ENCODE data around the gene ACTR1A. TPM values are rescaled to one million over a fixed set of nuclear protein-coding genes. Genes with fewer than 3 reads are reported as not detected.
A peak's percentile ranks its signal among the peaks of the same experiment; 100 is the strongest.

ACTR1A gene
- total and polyA plus RNA-seq, 9 of the 15 experiments (the other 6 are each of a cell fraction or from before 2014, with no cell fraction given): 36.3 to 77.2 (median 49.6) TPM

DNA sequence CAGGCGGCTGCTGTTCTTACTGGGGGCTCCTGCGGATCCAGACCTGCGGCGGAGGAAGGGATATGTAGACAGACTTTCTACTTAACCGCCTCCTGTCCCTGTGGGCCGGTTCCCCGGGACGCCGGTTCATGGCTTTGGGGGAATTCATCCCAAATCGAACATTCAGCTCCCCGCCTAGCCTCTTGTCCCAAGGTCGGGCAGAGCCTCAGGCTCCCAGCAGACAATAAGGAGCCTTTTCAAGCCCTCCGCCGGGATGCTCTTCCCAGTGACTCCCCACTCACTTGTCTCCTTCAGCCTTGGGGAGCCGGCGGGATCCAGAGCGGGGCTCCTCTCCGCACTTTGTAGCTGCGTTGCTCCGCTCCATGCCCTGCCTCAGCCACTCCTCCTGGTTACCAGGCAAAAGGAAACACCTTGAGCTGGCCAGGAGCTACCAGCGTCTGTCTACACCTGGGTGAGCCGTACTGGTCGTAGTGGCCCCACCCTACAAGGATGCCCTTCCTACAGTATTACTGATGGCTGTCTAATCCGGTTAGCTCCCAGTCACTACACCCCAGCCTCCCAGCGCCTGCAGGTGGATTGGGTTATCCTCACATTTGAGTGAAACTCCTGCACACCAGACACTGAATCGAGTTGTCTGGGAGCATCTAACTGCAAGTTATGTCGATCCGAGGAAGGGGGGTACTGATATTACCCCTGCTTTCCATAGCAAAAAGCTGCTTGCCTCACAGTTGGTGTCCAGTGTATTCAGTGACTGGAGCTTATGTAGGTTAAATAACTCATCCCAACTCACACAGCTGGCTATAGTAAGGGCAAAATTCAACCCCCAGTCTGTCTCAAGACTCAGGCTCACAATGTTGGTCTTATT lies 51.2 kb downstream of the ACTR1A start, which contains the start of gene C10orf95:
C10orf95 (minus strand) TSS at position 439 of the 865 bp plus-strand sequence. CDS start 450 bp downstream, outside the sequence.
- BruUV-seq (replicated peaks): TSS peak; percentile 25
- intact Hi-C loops (cut with micrococcal nuclease): no loop called here
- in situ Hi-C loops (cut with MboI): no loop called here
- Histone ChIP-seq H3K9me3 (replicated peaks; ENCODE audit: control insufficient read depth, insufficient read depth, low read depth, low read length) (no peaks in the 10 kb centered on the region), H3K4me3 (peak within 1 kb of the TSS; percentile 80), H3K27me3 (ENCODE audit: control insufficient read depth in 2 of 2, insufficient read depth in 2 of 2, low read length in 2 of 2) (no peaks in the 10 kb centered on the region), H3K9ac (ENCODE audit: insufficient read depth in 1 of 2, low read depth in 2 of 2, low read length in 2 of 2) (peak within 1 kb of the TSS; percentile 90 to 94), H3K36me3 (ENCODE audit: control insufficient read depth, insufficient read depth, low read length) (peaks cover 40% of the 10 kb centered on the region; the same call in 2 of the 3 replicates), H3K4me1 (replicated peaks in 1 of 2; ENCODE audit: control insufficient read depth in 2 of 2, insufficient read depth in 2 of 2, low read length in 2 of 2) (peaks cover 36 to 41% of the 10 kb centered on the region in 2 experiments), H3K9me1 (ENCODE audit: control insufficient read depth, insufficient read depth, low read length) (no peaks in the 10 kb centered on the region), H3K4me2 (ENCODE audit: insufficient read depth, low read length) (peak within 1 kb of the TSS; percentile 94), H4K20me1 (replicated peaks; ENCODE audit: control insufficient read depth, insufficient read depth, low read length) (no peaks in the 10 kb centered on the region), H2AFZ (ENCODE audit: low read depth, low read length) (0 out of 2 replicates have a peak within 1 kb of the TSS, but pooled peaks have one; percentile 52), H3K27ac (ENCODE audit: extremely low read depth, low read depth, low read length) (peak within 1 kb of the TSS; percentile 95), H3K79me2 (ENCODE audit: control insufficient read depth, insufficient read depth, low read length) (peaks cover 43% of the 10 kb centered on the region)
- FAIRE-seq: no peak
- TF ChIP-seq, protein P1, sequence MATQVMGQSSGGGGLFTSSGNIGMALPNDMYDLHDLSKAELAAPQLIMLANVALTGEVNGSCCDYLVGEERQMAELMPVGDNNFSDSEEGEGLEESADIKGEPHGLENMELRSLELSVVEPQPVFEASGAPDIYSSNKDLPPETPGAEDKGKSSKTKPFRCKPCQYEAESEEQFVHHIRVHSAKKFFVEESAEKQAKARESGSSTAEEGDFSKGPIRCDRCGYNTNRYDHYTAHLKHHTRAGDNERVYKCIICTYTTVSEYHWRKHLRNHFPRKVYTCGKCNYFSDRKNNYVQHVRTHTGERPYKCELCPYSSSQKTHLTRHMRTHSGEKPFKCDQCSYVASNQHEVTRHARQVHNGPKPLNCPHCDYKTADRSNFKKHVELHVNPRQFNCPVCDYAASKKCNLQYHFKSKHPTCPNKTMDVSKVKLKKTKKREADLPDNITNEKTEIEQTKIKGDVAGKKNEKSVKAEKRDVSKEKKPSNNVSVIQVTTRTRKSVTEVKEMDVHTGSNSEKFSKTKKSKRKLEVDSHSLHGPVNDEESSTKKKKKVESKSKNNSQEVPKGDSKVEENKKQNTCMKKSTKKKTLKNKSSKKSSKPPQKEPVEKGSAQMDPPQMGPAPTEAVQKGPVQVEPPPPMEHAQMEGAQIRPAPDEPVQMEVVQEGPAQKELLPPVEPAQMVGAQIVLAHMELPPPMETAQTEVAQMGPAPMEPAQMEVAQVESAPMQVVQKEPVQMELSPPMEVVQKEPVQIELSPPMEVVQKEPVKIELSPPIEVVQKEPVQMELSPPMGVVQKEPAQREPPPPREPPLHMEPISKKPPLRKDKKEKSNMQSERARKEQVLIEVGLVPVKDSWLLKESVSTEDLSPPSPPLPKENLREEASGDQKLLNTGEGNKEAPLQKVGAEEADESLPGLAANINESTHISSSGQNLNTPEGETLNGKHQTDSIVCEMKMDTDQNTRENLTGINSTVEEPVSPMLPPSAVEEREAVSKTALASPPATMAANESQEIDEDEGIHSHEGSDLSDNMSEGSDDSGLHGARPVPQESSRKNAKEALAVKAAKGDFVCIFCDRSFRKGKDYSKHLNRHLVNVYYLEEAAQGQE (IDR thresholded peaks at IDR 0.05; ENCODE audit: borderline replicate concordance): peak; percentile 31; the same call in 1 of the 2 replicates
- TF ChIP-seq, protein P1 (CRISPR knock-in tag; IDR thresholded peaks at IDR 0.05; ENCODE audit: low read depth): no peak
- 0 out of 2 replicates have a peak, but pooled peaks have one; percentile 39 for TF ChIP-seq HMBOX1 (IDR thresholded peaks at IDR 0.05)
- TF ChIP-seq HMGN3 (IDR thresholded peaks at IDR 0.05; ENCODE audit: borderline replicate concordance, extremely low read depth, insufficient read length, low read depth, low read length): peak; percentile 4
- TF ChIP-seq NR0B1 (IDR thresholded peaks at IDR 0.05; ENCODE audit: partially characterized antibody): no peak
- no peak for TF ChIP-seq TBL1XR1 (IDR thresholded peaks at IDR 0.05; ENCODE audit: low read length in 2 of 2)
- peak; percentile 46; the same call in 1 of the 2 replicates for TF ChIP-seq FOXK1 (CRISPR knock-in tag; IDR thresholded peaks at IDR 0.05; ENCODE audit: borderline replicate concordance)
- ChIA-PET POLR2A (interaction anchor here (0.6 to 3.3 kb wide), 12 partner anchors 10 to 201 kb away, joined by 3 to 24 read pairs (median 6); partner anchors contain the start of genes CUEDC2 and FBXL15), CTCF (ENCODE audit: low intra/inter-chr PET ratio) (no interaction called here)
- 5% methylated on average over 22 of the region's 28 CpGs for WGBS (ENCODE audit: insufficient coverage, low coverage, missing lambda C conversion rate)
- DNase-seq (ENCODE audit: extremely low read depth in 1 of 4, low spot score in 3 of 4): no peak
- peak; percentile 27 for ATAC-seq
